Dendritic cell treated with granulocyte-macrophage colony-stimulating factor and Interleukin-4, amounts not matched to agents 40 ng/mL and 50 ng/mL, for 4 days (primary cell): Measurements from ENCODE around the gene RABEP2.
"Not testable (repeated sequence)": the region's sequence is repeated elsewhere in the genome, so short reads cannot be mapped to it uniquely, and the experiment has no call there.

Experiments used
- H3K27ac Mint-ChIP-seq: one replicate; pipeline ENCODE4 v1.8.0; 2022; ENCODE audit warnings: mild to moderate bottlenecking, mixed read lengths
- H3K27me3 Mint-ChIP-seq: one replicate; pipeline ENCODE4 v1.8.0; 2022; ENCODE audit warnings: mild to moderate bottlenecking, mixed read lengths
- H3K36me3 Mint-ChIP-seq: one replicate; pipeline ENCODE4 v1.8.0; 2022; ENCODE audit warnings: low read depth, mixed read lengths
- H3K4me1 Mint-ChIP-seq: one replicate; pipeline ENCODE4 v1.8.0; 2022; ENCODE audit warnings: low read depth, mixed read lengths
- H3K4me3 Mint-ChIP-seq: one replicate; pipeline ENCODE4 v1.8.0; 2022; ENCODE audit warnings: mild to moderate bottlenecking, moderate library complexity, mixed read lengths
- H3K9me3 Mint-ChIP-seq: one replicate; pipeline ENCODE4 v1.8.0; 2022; ENCODE audit warnings: mixed read lengths
- intact Hi-C: fragments of 100-400 bp; cut with micrococcal nuclease; formaldehyde crosslinking; loops from one replicate; pipeline ENCODE4 v1.15.0; 2022

Gene RABEP2

DNA sequence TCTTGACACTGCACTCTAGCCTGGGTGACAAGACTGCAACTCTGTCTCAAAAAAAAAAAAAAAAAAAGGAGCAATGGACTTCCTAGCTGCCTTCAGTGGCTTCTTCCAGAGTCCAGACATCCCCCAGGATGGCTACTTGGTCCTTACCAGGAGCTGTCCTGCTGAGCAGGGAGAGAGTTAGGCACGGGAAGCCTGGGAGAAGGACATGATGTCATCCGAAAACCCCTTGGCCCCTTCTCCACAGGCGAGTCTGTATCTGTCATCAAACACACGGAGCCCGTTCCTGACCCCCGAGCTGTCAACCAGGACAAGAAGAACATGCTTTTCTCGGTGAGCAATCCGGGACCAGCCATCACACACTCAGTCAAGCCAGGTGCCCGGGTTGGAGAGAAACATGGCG lies 38.1 kb downstream of the RABEP2 start:
- intact Hi-C loops = no loop called here
- H3K27me3 Mint-ChIP-seq = peaks cover 7% of the 10 kb centered on the region
- H3K4me1 Mint-ChIP-seq = no peaks in the 10 kb centered on the region
- no peak overlapping the region for H3K27ac Mint-ChIP-seq
- H3K9me3 Mint-ChIP-seq = no peaks in the 10 kb centered on the region
- no peak overlapping the region for H3K4me3 Mint-ChIP-seq
- no peaks in the 10 kb centered on the region for H3K36me3 Mint-ChIP-seq

GRCh38 chr16:28884045-28884444 lies 41.0 kb downstream of the RABEP2 start:
- H3K27me3 Mint-ChIP-seq = peaks cover 26% of the 10 kb centered on the region
- H3K4me3 Mint-ChIP-seq = no peak overlapping the region
- no peaks in the 10 kb centered on the region for H3K9me3 Mint-ChIP-seq
- H3K27ac Mint-ChIP-seq = no peak overlapping the region
- peaks cover 17% of the 10 kb centered on the region for H3K4me1 Mint-ChIP-seq
- no peaks in the 10 kb centered on the region for H3K36me3 Mint-ChIP-seq
- intact Hi-C loops = no loop called here

GRCh38 chr16:28883221-28883996 lies 41.6 kb downstream of the RABEP2 start:
- no peak overlapping the region for H3K27ac Mint-ChIP-seq
- intact Hi-C loops = no loop called here
- peaks cover 19% of the 10 kb centered on the region for H3K4me1 Mint-ChIP-seq
- H3K27me3 Mint-ChIP-seq = peaks cover 31% of the 10 kb centered on the region
- no peak overlapping the region for H3K4me3 Mint-ChIP-seq
- no peaks in the 10 kb centered on the region for H3K9me3 Mint-ChIP-seq
- H3K36me3 Mint-ChIP-seq = no peaks in the 10 kb centered on the region

GRCh38 chr16:28882551-28883160 lies 42.4 kb downstream of the RABEP2 start:
- Mint-ChIP-seq H3K36me3 (no peaks in the 10 kb centered on the region), H3K27ac (no peak overlapping the region), H3K4me1 (peaks cover 19% of the 10 kb centered on the region), H3K9me3 (no peaks in the 10 kb centered on the region), H3K4me3 (no peak overlapping the region), H3K27me3 (peaks cover 37% of the 10 kb centered on the region)
- intact Hi-C loops = no loop called here

DNA sequence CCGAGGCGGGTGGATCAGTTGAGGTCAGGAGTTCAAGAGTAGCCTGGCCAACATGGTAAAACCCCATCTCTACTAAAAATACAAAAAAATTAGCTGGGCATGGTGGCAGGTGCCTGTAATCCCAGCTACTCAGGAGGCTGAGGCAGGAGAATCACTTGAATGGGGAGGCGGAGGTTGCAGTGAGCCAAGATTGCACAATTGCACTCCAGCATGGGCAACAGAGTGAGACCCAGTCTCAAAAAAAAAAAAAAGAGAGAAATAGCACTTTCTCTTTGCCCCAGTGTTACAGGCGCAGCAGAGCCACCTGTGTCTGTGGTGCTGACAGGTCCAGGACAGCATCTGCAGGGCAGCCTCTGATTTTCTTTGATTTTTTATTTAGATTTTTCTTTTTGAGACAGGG lies 43.5 kb downstream of the RABEP2 start:
- H3K4me3 Mint-ChIP-seq, intact Hi-C loops, H3K27ac Mint-ChIP-seq, H3K36me3 Mint-ChIP-seq, H3K9me3 Mint-ChIP-seq: not testable (repeated sequence)
- Mint-ChIP-seq H3K27me3 (peaks cover 38% of the 10 kb centered on the region), H3K4me1 (peaks cover 28% of the 10 kb centered on the region)

- intact Hi-C loops = no loop called here
- Mint-ChIP-seq H3K36me3 (peaks cover 6% of the 10 kb centered on the region), H3K27me3 (peaks cover 38% of the 10 kb centered on the region), H3K4me3 (peak overlapping the region; percentile 33), H3K9me3 (no peaks in the 10 kb centered on the region), H3K4me1 (peaks cover 34% of the 10 kb centered on the region), H3K27ac (no peak overlapping the region)
Measured at GRCh38 chr16:28880955-28881354, 44.1 kb downstream of the RABEP2 start.

DNA sequence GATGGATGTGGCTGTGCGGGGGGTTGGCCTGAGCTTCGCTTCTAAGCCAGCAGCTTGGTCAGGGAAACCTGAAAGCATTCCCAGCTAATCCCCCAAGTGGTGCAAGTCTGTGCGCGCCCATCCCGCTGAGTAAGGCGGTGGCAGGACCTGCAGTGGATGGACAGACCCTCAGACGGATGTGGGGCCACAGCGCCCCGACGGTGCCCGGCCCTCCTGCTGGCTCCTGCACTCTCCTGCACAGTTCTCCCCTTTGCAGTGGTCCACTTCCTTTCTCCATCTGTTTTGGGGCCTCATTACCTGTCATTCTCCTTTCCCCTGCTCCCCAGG lies 44.5 kb downstream of the RABEP2 start:
- Mint-ChIP-seq H3K4me3 (peak overlapping the region; percentile 76), H3K36me3 (peaks cover 8% of the 10 kb centered on the region), H3K27ac (no peak overlapping the region), H3K9me3 (no peaks in the 10 kb centered on the region), H3K27me3 (peaks cover 38% of the 10 kb centered on the region), H3K4me1 (peaks cover 34% of the 10 kb centered on the region)
- intact Hi-C loops = no loop called here

DNA sequence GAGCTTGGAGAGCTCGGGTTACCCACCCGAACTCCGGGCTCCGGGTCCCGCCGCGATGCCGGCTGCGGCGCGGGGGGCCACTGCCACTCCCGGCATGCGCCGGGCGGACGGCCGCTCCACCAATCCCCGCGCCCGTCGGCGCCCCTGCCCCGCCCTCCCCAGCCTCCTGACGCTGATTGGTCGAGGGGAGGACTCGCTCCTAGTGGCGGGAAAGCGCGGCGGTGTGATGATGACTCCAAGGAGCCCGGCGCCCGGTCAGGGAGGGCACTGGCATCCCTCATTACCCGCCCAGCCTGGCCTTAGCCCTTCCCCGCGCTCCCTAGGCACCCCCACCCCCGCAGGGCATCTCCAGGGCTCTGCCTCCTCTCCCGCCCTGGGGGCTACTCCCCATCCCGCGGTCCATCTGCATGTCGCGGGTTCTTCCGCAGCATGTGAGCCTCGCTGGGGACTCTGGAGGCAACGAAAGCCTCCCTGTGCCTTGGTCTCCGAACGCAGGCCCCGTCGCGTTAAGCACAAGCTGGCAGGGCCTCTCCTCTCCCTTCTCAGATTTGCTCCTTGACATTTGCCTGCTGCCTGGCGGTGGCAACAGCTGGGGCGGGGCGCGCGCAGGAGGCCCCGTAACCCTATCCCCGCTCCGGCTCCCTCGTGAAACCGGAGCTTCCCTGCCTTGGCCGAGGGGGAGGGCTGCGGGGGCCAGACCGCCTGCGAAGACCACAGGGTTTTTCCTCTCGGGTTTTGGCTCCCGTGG lies 45.0 kb downstream of the RABEP2 start:
- intact Hi-C loops = no loop called here
- peaks cover 34% of the 10 kb centered on the region for H3K4me1 Mint-ChIP-seq
- H3K36me3 Mint-ChIP-seq = peaks cover 13% of the 10 kb centered on the region
- H3K9me3 Mint-ChIP-seq = no peaks in the 10 kb centered on the region
- H3K27ac Mint-ChIP-seq = peak overlapping the region; percentile 50
- H3K27me3 Mint-ChIP-seq = peaks cover 38% of the 10 kb centered on the region
- peak overlapping the region; percentile 76 for H3K4me3 Mint-ChIP-seq

DNA sequence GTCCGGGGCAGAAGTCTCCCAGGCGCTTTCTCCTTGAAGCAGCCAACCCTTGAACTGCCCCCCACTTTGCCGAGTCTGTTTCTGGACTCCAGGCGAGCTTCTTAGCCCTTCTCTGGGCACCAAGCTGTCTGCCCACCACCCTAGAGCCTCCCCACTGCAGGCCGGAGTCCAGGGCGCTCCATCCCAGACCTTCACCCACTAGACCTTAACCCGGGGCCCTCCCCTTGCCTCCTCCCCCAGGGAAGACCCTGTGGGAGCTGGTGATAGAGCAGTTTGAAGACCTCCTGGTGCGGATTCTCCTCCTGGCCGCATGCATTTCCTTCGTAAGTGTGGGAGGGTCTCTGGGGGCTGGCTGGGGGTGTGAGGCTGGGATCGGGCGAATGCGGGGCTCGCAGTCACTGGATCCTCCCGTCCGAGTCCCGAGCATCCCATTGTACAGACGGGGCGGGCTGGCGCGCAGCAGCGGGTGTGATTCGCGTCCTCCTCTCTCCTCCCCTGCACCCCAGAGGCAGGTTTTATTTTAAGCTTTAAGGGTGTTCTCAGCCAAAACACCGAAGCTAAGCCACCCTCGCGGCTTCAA lies 45.7 kb downstream of the RABEP2 start:
- H3K4me3 Mint-ChIP-seq = peak overlapping the region; percentile 76
- H3K27ac Mint-ChIP-seq = peak overlapping the region; percentile 50
- intact Hi-C loops = no loop called here
- H3K36me3 Mint-ChIP-seq = peaks cover 18% of the 10 kb centered on the region
- no peaks in the 10 kb centered on the region for H3K9me3 Mint-ChIP-seq
- H3K4me1 Mint-ChIP-seq = peaks cover 34% of the 10 kb centered on the region
- H3K27me3 Mint-ChIP-seq = peaks cover 38% of the 10 kb centered on the region

GRCh38 chr16:28878083-28878926 lies 46.7 kb downstream of the RABEP2 start, which contains the start of gene ATP2A1:
TSS of gene ATP2A1 (plus strand) at chr16:28878488. CDS start at chr16:28878672, 184 bp downstream.
- Mint-ChIP-seq H3K36me3 (peaks cover 28% of the 10 kb centered on the region), H3K27ac (peak within 1 kb of the TSS; percentile 50), H3K27me3 (peaks cover 34% of the 10 kb centered on the region), H3K4me3 (peak within 1 kb of the TSS; percentile 76), H3K9me3 (no peaks in the 10 kb centered on the region), H3K4me1 (peaks cover 34% of the 10 kb centered on the region)
- intact Hi-C loops = no loop called here

DNA sequence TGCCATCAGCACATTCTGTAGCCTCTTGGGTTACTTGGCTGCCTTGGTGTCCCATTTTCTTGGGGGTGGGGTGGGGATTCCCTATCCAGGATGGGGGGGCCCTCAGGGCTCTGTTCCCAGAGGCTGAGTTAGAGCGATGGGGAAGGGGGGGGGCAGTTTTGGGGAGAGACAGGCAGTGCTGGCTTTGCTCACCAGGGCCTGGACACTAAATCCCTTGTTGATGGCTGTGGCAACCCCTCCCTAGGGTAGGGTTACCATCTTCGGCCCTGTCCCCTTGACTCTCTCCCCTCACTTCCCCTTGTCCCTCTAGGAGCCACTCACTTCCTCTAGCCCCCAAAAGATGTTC lies 47.4 kb downstream of the RABEP2 start:
- Mint-ChIP-seq H3K4me1 (peaks cover 34% of the 10 kb centered on the region), H3K27me3 (peaks cover 34% of the 10 kb centered on the region), H3K9me3 (no peaks in the 10 kb centered on the region), H3K27ac (no peak overlapping the region), H3K36me3 (peaks cover 35% of the 10 kb centered on the region), H3K4me3 (no peak overlapping the region)
- intact Hi-C loops = no loop called here

GRCh38 chr16:28876973-28877654 lies 47.9 kb downstream of the RABEP2 start:
- peaks cover 34% of the 10 kb centered on the region for H3K4me1 Mint-ChIP-seq
- peak overlapping the region; percentile 24 for H3K27ac Mint-ChIP-seq
- intact Hi-C loops = no loop called here
- peaks cover 33% of the 10 kb centered on the region for H3K27me3 Mint-ChIP-seq
- no peak overlapping the region for H3K4me3 Mint-ChIP-seq
- no peaks in the 10 kb centered on the region for H3K9me3 Mint-ChIP-seq
- H3K36me3 Mint-ChIP-seq = peaks cover 40% of the 10 kb centered on the region
